Neutrophil (primary cell): ENCODE measurements around the gene ANTKMT.

ENCODE experiments used
- H3K27ac ChIP-seq: fragments of 200-600 bp; sonication (generic); 2 replicates; pipeline ENCODE4 v1.5.1; 2016; ENCODE audit warnings: mild to moderate bottlenecking, moderate library complexity
- H3K27me3 ChIP-seq: fragments of 200-600 bp; sonication (generic); 2 replicates; pipeline ENCODE4 v1.6.0; 2016; ENCODE audit warnings: mild to moderate bottlenecking
- H3K36me3 ChIP-seq: fragments of 200-600 bp; sonication (generic); 2 replicates; pipeline ENCODE4 v1.5.1; 2017
- H3K4me1 ChIP-seq, 2 experiments: fragments of 200-600 bp in 1 of 2; sonication (generic) in 1 of 2; 1 replicate in 1 of 2; 2 replicates in 1 of 2; pipeline versions ENCODE4 v1.5.1 to v1.6.1; 2013 to 2016; ENCODE audit warnings: low read depth in 1 of 2, low read length in 1 of 2, mild to moderate bottlenecking in 1 of 2, moderate library complexity in 1 of 2; ENCODE audit not compliant: control insufficient read depth in 1 of 2, insufficient read depth in 1 of 2
- H3K4me3 ChIP-seq, 2 experiments: fragments of 200-600 bp in 1 of 2; sonication (generic) in 1 of 2; 1 replicate in 1 of 2; 2 replicates in 1 of 2; pipeline ENCODE4 v1.5.1; 2013 to 2016; ENCODE audit warnings: low read depth in 1 of 2, low read length in 1 of 2, mild to moderate bottlenecking in 1 of 2, moderate library complexity in 1 of 2
- H3K9me3 ChIP-seq: fragments of 200-600 bp; sonication (generic); 2 replicates; pipeline ENCODE4 v1.5.1; 2016
- TF ChIP-seq, protein P1 (sequence below): fragments of 200-600 bp; sonication (generic); IDR thresholded peaks from 2 replicates; pipeline ENCODE4 v1.5.1; 2016; ENCODE audit warnings: antibody characterized with exemption

ANTKMT gene

GRCh38 chr16:729768-730665 lies 9.1 kb downstream of the ANTKMT start:
- Histone ChIP-seq H3K4me1 (peaks cover 8 to 25% of the 10 kb centered on the region in 2 experiments), H3K27ac (no peak overlapping the region)

GRCh38 chr16:730666-731509 lies 9.9 kb downstream of the ANTKMT start:
- Histone ChIP-seq H3K27me3 (peaks cover 40% of the 10 kb centered on the region), H3K4me1 (peaks cover 8 to 25% of the 10 kb centered on the region in 2 experiments), H3K9me3 (no peaks in the 10 kb centered on the region), H3K27ac (no peak overlapping the region), H3K4me3 (no peak overlapping the region), H3K36me3 (peaks cover 58% of the 10 kb centered on the region)
- TF ChIP-seq, protein P1, sequence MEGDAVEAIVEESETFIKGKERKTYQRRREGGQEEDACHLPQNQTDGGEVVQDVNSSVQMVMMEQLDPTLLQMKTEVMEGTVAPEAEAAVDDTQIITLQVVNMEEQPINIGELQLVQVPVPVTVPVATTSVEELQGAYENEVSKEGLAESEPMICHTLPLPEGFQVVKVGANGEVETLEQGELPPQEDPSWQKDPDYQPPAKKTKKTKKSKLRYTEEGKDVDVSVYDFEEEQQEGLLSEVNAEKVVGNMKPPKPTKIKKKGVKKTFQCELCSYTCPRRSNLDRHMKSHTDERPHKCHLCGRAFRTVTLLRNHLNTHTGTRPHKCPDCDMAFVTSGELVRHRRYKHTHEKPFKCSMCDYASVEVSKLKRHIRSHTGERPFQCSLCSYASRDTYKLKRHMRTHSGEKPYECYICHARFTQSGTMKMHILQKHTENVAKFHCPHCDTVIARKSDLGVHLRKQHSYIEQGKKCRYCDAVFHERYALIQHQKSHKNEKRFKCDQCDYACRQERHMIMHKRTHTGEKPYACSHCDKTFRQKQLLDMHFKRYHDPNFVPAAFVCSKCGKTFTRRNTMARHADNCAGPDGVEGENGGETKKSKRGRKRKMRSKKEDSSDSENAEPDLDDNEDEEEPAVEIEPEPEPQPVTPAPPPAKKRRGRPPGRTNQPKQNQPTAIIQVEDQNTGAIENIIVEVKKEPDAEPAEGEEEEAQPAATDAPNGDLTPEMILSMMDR: no peak

More at GRCh38 chr16:729768-730665, 9.1 kb downstream of the ANTKMT start:
- Histone ChIP-seq H3K9me3 (no peaks in the 10 kb centered on the region), H3K4me3 (no peak overlapping the region), H3K36me3 (peaks cover 51% of the 10 kb centered on the region), H3K27me3 (peaks cover 49% of the 10 kb centered on the region)
- TF ChIP-seq, protein P1: no peak

GRCh38 chr16:732332-732731 lies 11.4 kb downstream of the ANTKMT start:
- Histone ChIP-seq H3K27me3 (peaks cover 26% of the 10 kb centered on the region), H3K4me3 (no peak overlapping the region), H3K4me1 (peaks cover 5 to 15% of the 10 kb centered on the region in 2 experiments), H3K9me3 (no peaks in the 10 kb centered on the region), H3K27ac (no peak overlapping the region), H3K36me3 (peaks cover 70% of the 10 kb centered on the region)
- TF ChIP-seq, protein P1: no peak

- Histone ChIP-seq H3K9me3 (no peaks in the 10 kb centered on the region), H3K27ac (no peak overlapping the region), H3K36me3 (peaks cover 75% of the 10 kb centered on the region), H3K4me3 (no peak overlapping the region), H3K27me3 (peaks cover 20% of the 10 kb centered on the region), H3K4me1 (peaks cover 0 to 9% of the 10 kb centered on the region in 2 experiments)
- TF ChIP-seq, protein P1: no peak
These were observed 12.0 kb downstream of the ANTKMT start for GRCh38 chr16:732936-733335.

DNA sequence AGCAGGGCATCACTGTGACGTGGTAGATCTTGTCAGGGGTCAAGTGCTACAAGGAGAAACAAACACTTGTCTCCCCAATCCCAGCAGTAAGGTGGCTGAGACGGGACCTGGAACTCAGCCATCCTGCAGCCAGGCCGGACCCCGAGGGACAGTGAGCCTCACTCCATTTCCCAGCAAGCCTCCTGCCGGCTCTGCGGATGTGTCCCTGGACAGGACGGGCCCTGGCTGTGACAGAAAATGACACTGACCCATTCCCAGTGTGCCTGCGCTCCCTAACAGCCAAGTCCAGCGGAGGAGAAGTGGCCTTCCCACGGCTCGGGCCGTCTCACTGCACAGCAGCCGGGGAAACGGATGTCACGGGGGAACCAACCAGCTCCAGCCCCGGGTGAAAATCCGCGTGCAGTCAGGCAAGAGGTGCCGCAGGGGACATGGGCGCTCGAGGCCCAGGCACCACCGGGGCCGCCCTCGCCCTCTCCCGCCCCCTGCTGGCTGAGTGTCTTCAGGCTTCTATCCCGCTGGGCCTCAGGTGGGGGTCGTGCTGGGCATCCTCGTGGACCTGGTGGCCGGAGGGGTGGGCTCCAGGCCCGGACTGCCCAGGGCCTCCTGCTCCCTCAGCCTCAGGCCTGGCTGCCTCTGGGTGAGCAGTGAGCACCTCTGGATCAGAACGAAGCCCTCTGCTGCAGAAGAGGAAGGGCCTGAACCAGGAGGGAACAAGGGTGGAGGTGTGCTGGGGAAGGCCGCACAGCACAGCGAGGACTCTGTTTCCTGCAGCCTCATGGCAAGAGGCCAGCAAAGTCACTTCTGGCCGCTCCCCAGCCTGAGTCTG lies 12.6 kb downstream of the ANTKMT start:
- TF ChIP-seq, protein P1: no peak
- Histone ChIP-seq H3K27me3 (peaks cover 13% of the 10 kb centered on the region), H3K27ac (no peak overlapping the region), H3K4me3 (no peak overlapping the region), H3K36me3 (peaks cover 76% of the 10 kb centered on the region), H3K4me1 (peaks cover 0 to 2% of the 10 kb centered on the region in 2 experiments), H3K9me3 (no peaks in the 10 kb centered on the region)
